Ramos (cell line): ENCODE measurements around the gene ASMTL.
"Not testable (repeated sequence)": the region's sequence is repeated elsewhere in the genome, so short reads cannot be mapped to it uniquely, and the experiment has no call there.

Experiments used
- in situ Hi-C: fragments of 300-500 bp; cut with MboI; formaldehyde crosslinking; loops from one replicate; pipeline ENCODE4 v1.14.3; 2022; ENCODE audit warnings: low sequenced_read_pairs; ENCODE audit not compliant: unreplicated experiment

ASMTL gene

DNA sequence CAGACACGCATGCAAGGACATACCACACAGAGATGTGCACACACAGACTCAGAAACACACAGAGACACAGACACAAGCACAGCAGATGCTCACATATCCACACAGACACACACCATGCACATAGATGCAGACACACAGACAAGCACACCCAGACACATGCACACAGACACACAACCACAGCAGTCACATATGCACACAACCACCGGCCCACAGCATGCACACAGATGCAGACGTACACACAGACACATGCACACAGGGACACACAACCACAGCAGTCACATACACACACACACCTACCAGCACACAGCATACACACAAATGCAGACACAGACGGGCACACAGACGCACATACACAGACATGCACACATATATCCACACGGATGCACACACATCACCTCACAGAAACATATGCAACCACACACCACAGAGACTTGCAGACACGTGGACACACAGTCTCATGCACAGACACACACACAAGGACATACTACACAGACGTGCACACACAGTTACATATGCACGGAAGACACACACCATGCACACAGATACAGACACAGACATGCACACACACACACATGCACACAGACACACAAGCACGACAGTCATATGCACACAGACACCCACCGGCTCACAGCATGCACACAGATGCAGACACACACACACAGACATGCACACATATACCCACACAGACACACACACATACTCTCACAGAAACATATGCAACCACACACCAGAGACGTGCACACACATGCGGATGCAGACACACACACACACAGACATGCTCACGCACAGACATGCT is 35.5 kb downstream of the ASMTL start:
- in situ Hi-C loops = no loop called here

DNA sequence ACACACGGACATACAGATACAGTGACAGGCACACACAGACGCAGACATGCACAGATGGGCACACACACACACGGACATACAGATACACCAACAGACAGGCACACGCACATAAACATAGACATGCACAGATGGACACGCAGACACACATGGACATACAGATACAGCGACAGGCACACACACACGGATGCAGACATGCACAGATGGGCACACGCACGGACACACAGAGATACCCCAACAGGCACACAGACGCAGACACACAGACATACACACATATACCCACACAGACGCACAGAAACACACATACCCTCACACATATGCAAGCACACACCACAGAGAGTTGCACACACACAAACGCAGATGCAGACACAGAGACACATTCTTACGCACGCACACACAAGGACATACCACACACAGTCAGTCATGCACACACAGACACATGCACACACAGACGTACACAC is 36.4 kb downstream of the ASMTL start:
- in situ Hi-C loops = no loop called here

DNA sequence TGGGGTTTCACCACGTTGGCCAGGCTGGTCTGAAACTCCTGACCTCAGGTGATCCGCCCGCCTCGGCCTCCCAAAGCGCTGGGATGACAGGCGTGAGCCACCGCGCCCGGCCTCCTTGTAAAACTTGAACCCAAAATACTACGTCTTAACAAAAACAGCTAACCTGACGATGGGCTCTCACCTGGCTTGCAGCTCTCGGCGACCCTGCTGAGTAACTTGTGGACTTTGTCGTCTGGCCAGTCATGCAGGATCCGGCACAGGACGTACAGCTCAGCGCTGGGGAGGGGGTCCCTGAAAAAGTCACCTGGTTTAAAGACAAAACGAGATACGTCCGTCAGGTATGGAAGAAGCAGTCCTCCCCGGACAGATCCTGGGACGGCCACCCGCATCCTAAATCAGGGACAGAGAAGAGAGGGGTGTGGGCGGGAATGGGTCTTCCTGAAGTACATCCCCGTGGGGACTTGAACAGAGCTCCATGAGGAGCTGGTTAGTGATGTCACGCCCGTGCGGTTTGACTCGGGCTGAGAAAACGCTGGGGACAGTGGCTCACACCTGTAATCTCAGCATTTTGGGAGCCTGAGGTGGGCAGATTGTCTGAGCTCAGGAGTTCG is 40.1 kb downstream of the ASMTL start:
- in situ Hi-C loops = no loop called here

DNA sequence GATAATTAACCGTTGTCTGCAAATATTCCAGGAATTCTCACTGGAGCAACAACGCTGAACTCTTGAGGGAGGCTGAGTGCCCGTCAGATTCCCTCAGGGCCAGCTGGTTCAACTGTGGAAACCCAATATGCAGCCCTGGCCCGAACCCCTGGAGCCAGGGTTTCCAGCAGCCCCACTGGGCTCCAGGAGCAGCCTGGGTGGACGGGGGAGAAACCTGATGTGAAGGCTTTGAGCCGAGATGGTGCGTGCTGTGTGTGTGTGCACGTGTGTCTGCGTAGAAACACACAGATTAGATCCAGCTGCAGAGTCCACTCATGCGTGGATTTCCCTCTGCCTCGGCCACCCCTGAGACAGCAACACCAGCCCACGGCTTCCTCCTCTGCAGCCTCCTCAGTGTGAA is 41.4 kb downstream of the ASMTL start:
- in situ Hi-C loops = no loop called here

GRCh38 chrX:1407035-1407434 is 45.7 kb downstream of the ASMTL start:
- in situ Hi-C loops = no loop called here

DNA sequence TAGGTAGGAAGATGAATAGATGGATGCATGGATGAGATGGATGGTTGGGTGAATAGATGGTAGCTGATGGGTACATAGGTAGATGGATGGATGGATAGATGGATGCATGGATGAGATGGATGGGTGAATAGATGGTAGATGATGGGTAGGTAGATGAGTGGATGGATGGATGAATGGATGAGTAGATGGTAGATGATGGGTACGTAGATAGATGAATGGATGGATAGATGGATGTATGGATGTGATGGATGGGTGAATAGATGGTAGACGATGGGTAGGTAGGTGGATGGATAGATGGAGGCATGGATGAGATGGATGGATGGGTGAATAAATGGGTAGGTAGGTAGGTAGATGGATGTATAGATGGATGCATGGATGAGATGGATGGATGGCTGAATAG is 46.9 kb downstream of the ASMTL start:
- in situ Hi-C loops = not testable (repeated sequence)

DNA sequence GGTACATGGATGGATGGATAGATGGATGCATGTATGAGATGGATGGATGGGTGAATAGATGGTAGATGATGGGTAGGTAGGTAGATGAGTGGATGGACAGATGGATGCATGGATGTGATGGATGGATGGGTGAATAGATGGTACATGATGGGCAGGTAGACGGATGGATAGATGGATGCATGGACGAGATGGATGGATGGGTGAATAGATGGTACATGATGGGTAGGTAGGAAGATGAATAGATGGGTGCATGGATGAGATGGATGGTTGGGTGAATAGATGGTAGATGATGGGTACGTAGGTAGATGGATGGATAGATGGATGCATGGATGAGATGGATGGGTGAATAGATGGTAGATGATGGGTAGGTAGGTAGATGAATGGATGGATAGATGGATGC is 48.8 kb downstream of the ASMTL start:
- in situ Hi-C loops = not testable (repeated sequence)

- in situ Hi-C loops = no loop called here
Measured at GRCh38 chrX:1403228-1403627, 49.5 kb downstream of the ASMTL start.

- in situ Hi-C loops = no loop called here
Measured at GRCh38 chrX:1401611-1402430, 50.9 kb downstream of the ASMTL start.

GRCh38 chrX:1400742-1401471 is 51.8 kb downstream of the ASMTL start:
- in situ Hi-C loops = no loop called here

DNA sequence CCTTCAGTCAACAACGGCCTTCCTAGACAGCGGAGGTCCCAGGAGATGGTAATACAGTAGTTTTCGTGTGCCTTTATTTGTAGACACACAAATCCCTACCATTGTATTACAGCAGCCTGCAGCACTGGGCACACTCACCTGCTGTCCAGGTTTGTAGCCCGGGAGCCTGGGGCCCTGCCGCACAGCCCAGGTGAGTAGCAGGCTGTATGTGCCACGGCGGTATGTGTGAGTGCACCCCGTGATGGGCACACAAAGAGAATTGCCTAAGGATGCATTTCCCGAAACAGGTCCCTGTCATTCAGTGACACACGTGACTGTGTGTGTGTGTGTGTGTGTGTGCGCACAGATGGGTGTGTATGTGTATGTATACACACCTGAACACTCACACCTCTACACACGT is 52.7 kb downstream of the ASMTL start:
- in situ Hi-C loops = no loop called here

GRCh38 chrX:1398431-1399340 is 54.0 kb downstream of the ASMTL start:
- in situ Hi-C loops = no loop called here

- in situ Hi-C loops = no loop called here
Measured at GRCh38 chrX:1397441-1398270, 55.1 kb downstream of the ASMTL start.

- in situ Hi-C loops = no loop called here
Measured at GRCh38 chrX:1397001-1397400, 55.7 kb downstream of the ASMTL start.

DNA sequence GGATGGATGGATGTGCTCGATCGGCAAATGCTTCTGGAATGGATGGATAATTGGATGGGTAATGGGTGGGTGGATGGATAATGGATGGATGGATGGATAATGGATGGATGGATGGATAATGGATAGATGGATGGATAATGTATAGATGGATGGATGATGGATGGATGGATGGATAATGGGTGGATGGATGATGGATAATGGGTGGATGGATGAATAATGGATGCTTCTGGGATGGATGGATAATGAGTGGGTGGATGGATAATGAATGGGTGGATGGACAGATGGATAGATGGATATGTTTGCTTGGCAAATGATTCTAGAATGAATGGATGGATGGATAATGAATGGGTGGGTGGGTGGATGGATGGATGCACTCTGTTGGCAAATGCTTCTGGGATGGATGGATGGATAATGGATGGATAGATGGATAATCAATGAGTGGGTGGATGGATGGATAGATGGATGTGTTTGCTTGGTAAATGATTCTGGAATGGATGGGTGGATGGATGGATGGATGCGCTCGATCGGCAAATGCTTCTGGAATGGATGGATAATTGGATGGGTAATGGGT is 57.0 kb downstream of the ASMTL start:
- in situ Hi-C loops = no loop called here

GRCh38 chrX:1394731-1395501 is 57.8 kb downstream of the ASMTL start:
- in situ Hi-C loops = no loop called here

DNA sequence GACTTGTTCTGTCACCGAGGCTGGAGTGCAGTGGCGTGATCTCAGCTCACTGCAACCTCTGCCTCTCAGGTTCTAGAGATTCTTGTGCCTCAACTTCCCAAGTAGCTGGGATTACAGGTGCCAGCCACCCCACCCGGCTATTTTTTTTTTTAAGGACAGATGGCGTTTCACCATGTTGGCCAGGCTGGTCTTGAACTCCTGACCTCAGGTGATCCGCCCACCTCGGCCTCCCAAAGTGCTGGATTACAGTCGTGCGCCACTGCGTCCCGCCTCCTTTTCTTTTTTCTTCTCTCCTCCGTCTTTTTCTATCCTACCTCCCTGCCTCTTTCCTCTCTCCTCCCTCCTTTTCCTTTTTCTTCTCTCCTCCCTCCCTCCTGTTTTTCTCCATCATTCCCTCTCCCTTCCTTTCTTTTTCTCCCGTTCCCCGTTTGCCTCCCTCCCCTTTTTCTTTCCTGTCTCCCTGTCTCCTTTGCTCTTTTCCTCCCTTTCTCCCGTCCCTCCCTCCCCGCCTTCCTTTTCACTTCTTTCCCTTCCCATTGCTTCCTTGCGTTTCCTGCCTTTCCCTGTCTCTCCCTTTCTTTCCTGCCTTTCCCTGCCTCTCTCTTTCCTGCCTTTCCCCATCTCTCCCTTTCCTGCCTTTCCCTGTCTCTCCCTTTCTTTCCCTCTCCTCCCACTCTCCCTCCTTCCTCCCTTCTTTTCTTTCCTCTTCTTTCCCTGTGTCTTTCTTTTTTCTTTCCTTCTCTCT is 58.7 kb downstream of the ASMTL start:
- in situ Hi-C loops = no loop called here
